Smooth muscle cell (in vitro differentiated cells): ENCODE data around the gene GPD2. TPM values are rescaled to one million over a fixed set of nuclear protein-coding genes. Genes with fewer than 3 reads are reported as not detected.

Source experiments
- DNase-seq: peaks from one replicate; lab custom pipeline; 2025; ENCODE audit not compliant: unreplicated experiment; lab: John Stamatoyannopoulos, UW
- H2AFZ ChIP-seq: fragments of 200-600 bp; sonication (generic); 2 replicates; pipeline ENCODE4 v1.6.0; 2016; ENCODE audit warnings: antibody characterized with exemption, low read depth, mild to moderate bottlenecking
- H3F3A ChIP-seq: fragments of 200-600 bp; sonication (generic); 2 replicates; pipeline ENCODE4 v1.6.0; 2017; ENCODE audit warnings: antibody characterized with exemption, low read depth
- H3K27ac ChIP-seq: fragments of 200-600 bp; sonication (generic); 2 replicates; pipeline ENCODE4 v1.5.1; 2016; ENCODE audit warnings: low read depth, mild to moderate bottlenecking
- H3K27me3 ChIP-seq: fragments of 200-600 bp; sonication (generic); 2 replicates; pipeline ENCODE4 v1.6.1; 2016; ENCODE audit warnings: low read depth, mild to moderate bottlenecking
- H3K36me3 ChIP-seq: fragments of 200-600 bp; sonication (generic); 2 replicates; pipeline ENCODE4 v1.5.1; 2016; ENCODE audit warnings: low read depth
- H3K4me1 ChIP-seq: fragments of 200-600 bp; sonication (generic); 2 replicates; pipeline ENCODE4 v1.5.1; 2016; ENCODE audit warnings: low read depth
- H3K4me2 ChIP-seq: fragments of 200-600 bp; sonication (generic); 2 replicates; pipeline ENCODE4 v1.6.0; 2016; ENCODE audit warnings: mild to moderate bottlenecking
- H3K4me3 ChIP-seq: fragments of 200-600 bp; sonication (generic); 2 replicates; pipeline ENCODE4 v1.5.1; 2016; ENCODE audit warnings: mild to moderate bottlenecking
- H3K79me2 ChIP-seq: fragments of 200-600 bp; sonication (generic); 2 replicates; pipeline ENCODE4 v1.6.0; 2016; ENCODE audit warnings: low read depth, mild to moderate bottlenecking
- H3K9ac ChIP-seq: fragments of 200-600 bp; sonication (generic); 2 replicates; pipeline ENCODE4 v1.6.0; 2016; ENCODE audit warnings: low read depth
- H3K9me3 ChIP-seq: fragments of 200-600 bp; sonication (generic); replicated peaks from 2 replicates; pipeline ENCODE4 v1.5.1; 2016; ENCODE audit warnings: low read depth
- H4K20me1 ChIP-seq: fragments of 200-600 bp; sonication (generic); 2 replicates; pipeline ENCODE4 v1.6.0; 2016; ENCODE audit warnings: low read depth
- WGBS: methylation state at CpG from one replicate; pipeline ENCODE4 v1.1.7; 2016; ENCODE audit warnings: low lambda C conversion rate; 5-methylcytosine and 5-hydroxymethylcytosine counted together
- polyA plus RNA-seq: library from polyadenylated mRNA; unstranded; fragments of >200 nt; fragmentation: Nextera tagmentation; extraction: Ambion mirVana; gene quantifications from 2 replicates; pipeline ENCODE4 v1.2.1, GENCODE V29; 2016
- total RNA-seq: library from RNA; depleted of rRNA; stranded (reverse); fragments of >200 nt; gene quantifications from 2 replicates; pipeline ENCODE4 v1.2.3, GENCODE V29; 2014
- TF ChIP-seq, protein P1 (sequence below): fragments of 200-600 bp; sonication (generic); IDR thresholded peaks from 2 replicates; pipeline ENCODE4 v1.5.1; 2017; ENCODE audit warnings: borderline replicate concordance, mild to moderate bottlenecking, antibody characterized with exemption; ENCODE audit not compliant: insufficient read depth, poor library complexity, severe bottlenecking

GPD2 gene
- total and polyA plus RNA-seq, 2 experiments from 2014 or later, result 5.6 to 25.8 TPM

DNA sequence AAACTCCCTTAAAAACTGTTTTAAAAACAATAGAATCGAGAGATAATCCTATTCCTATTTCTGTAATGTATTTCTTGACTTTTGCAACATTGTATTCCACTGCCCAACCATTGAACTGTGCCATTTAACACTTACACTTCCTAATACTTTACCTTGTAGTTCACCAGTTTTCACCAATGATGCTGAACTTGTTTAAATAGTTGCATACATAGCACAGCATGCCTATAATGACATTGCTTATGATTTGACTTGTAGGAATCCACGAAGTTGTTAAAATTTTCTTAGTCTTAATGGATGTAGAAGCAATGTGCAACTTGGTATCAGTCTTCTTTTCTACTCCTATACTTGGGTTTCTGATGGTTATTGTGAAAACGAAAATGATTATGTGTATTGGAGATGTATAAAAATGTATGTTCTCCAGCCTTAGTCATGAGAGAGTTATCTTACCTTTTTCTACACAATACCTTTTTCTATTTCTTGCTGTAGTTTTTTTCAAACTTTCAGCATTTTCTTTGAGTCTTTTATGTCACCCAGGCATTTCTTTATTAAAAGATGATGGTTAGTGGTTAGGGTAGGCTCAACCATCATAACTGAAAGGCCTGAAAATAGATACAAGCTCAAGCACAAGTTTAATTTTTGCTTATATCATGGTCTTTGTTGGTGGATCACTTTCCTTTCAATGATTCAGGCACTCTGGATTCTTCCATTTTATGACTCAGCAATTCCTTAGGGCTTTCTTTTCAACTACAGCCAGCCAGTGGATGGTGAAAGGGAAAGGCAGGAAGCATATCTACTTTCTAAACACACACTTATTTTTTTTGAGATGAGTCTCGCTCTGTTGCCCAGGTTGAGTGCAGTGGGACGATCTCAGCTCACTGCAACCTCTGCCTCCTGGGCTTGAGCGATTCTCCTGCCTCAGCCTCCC lies 9.4 kb downstream of the GPD2 start:
- Histone ChIP-seq H3K4me3 (no peak overlapping the region), H3K4me2 (peak overlapping the region; percentile 31), H3F3A (no peaks in the 10 kb centered on the region), H2AFZ (no peak overlapping the region), H4K20me1 (no peaks in the 10 kb centered on the region), H3K9me3 (no peaks in the 10 kb centered on the region), H3K9ac (no peak overlapping the region), H3K79me2 (peaks cover 54% of the 10 kb centered on the region), H3K27ac (peak overlapping the region; percentile 64), H3K36me3 (no peaks in the 10 kb centered on the region), H3K27me3 (no peaks in the 10 kb centered on the region), H3K4me1 (no peaks in the 10 kb centered on the region)
- no peak for DNase-seq
- TF ChIP-seq, protein P1, sequence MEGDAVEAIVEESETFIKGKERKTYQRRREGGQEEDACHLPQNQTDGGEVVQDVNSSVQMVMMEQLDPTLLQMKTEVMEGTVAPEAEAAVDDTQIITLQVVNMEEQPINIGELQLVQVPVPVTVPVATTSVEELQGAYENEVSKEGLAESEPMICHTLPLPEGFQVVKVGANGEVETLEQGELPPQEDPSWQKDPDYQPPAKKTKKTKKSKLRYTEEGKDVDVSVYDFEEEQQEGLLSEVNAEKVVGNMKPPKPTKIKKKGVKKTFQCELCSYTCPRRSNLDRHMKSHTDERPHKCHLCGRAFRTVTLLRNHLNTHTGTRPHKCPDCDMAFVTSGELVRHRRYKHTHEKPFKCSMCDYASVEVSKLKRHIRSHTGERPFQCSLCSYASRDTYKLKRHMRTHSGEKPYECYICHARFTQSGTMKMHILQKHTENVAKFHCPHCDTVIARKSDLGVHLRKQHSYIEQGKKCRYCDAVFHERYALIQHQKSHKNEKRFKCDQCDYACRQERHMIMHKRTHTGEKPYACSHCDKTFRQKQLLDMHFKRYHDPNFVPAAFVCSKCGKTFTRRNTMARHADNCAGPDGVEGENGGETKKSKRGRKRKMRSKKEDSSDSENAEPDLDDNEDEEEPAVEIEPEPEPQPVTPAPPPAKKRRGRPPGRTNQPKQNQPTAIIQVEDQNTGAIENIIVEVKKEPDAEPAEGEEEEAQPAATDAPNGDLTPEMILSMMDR, result no peak
- WGBS, result 81% methylated on average over 6 of the region's 6 CpGs

- Histone ChIP-seq H3K9ac (no peak overlapping the region), H4K20me1 (no peaks in the 10 kb centered on the region), H3K4me3 (no peak overlapping the region), H3K36me3 (no peaks in the 10 kb centered on the region), H3K27ac (no peak overlapping the region), H3K79me2 (peaks cover 32% of the 10 kb centered on the region), H3K4me1 (no peaks in the 10 kb centered on the region), H3K4me2 (no peak overlapping the region), H3F3A (no peaks in the 10 kb centered on the region), H3K27me3 (no peaks in the 10 kb centered on the region), H3K9me3 (no peaks in the 10 kb centered on the region), H2AFZ (no peak overlapping the region)
- TF ChIP-seq, protein P1, result no peak
- no peak for DNase-seq
- 100% methylated on average over 1 of the region's 1 CpG for WGBS
Observed at GRCh38 chr2:156447761-156448160, 11.6 kb downstream of the GPD2 start.

DNA sequence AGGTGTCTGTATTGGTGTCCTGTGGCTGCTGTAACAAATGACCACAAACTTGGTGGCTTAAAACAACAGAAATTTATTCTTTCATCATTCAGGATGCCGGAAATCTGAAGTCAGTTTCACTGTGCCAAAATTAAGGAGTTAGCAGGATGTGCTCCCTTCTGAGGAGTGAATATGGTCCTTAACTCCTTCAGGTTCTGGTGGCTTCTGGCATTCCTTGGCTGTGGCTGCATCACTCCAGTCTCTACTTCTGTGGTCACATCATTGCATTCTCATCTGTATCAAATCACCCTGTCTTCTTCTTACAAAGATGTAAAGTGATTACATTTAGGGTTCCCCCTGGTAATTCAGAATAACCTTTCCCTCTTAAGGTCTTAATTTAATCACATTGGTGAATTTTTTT lies 12.6 kb downstream of the GPD2 start:
- Histone ChIP-seq H2AFZ (no peak overlapping the region), H3K79me2 (peaks cover 23% of the 10 kb centered on the region), H3K4me2 (no peak overlapping the region), H3K36me3 (no peaks in the 10 kb centered on the region), H4K20me1 (no peaks in the 10 kb centered on the region), H3F3A (no peaks in the 10 kb centered on the region), H3K27me3 (no peaks in the 10 kb centered on the region), H3K27ac (no peak overlapping the region), H3K9me3 (no peaks in the 10 kb centered on the region), H3K4me1 (no peaks in the 10 kb centered on the region), H3K9ac (no peak overlapping the region), H3K4me3 (no peak overlapping the region)
- TF ChIP-seq, protein P1, result no peak
- WGBS, result 93% methylated on average over 1 of the region's 1 CpG
- DNase-seq, result no peak

- H3F3A ChIP-seq, result no peaks in the 10 kb centered on the region
- H3K9me3 ChIP-seq, result no peaks in the 10 kb centered on the region
- H3K36me3 ChIP-seq, result no peaks in the 10 kb centered on the region
- no peaks in the 10 kb centered on the region for H4K20me1 ChIP-seq
- no peak overlapping the region for H3K27ac ChIP-seq
- no peak overlapping the region for H3K9ac ChIP-seq
- H3K27me3 ChIP-seq, result no peaks in the 10 kb centered on the region
- no peak for DNase-seq
- H3K79me2 ChIP-seq, result peaks cover 19% of the 10 kb centered on the region
- no peaks in the 10 kb centered on the region for H3K4me1 ChIP-seq
- TF ChIP-seq, protein P1, result no peak
- H3K4me3 ChIP-seq, result no peak overlapping the region
- H2AFZ ChIP-seq, result no peak overlapping the region
- no peak overlapping the region for H3K4me2 ChIP-seq
Observed at GRCh38 chr2:156452971-156453370, 16.8 kb downstream of the GPD2 start.
